Cerebellar cortex (tissue), 1 donor: Measurements from ENCODE around the gene NAP1L5.

Experiments used
- DNase-seq: peaks from one replicate; pipeline ENCODE4 v3.0.0-alpha.2; 2015; ENCODE audit warnings: low spot score

Gene NAP1L5, protein sequence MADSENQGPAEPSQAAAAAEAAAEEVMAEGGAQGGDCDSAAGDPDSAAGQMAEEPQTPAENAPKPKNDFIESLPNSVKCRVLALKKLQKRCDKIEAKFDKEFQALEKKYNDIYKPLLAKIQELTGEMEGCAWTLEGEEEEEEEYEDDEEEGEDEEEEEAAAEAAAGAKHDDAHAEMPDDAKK

GRCh38 chr4:88697588-88698329 lies at the start of gene NAP1L5:
TSS of gene NAP1L5 (minus strand) at chr4:88697829. CDS start at chr4:88697754, 75 bp downstream.
- peak; percentile 78 for DNase-seq

GRCh38 chr4:88747351-88747750 lies 49.7 kb upstream of the NAP1L5 start:
- no peak for DNase-seq

DNA sequence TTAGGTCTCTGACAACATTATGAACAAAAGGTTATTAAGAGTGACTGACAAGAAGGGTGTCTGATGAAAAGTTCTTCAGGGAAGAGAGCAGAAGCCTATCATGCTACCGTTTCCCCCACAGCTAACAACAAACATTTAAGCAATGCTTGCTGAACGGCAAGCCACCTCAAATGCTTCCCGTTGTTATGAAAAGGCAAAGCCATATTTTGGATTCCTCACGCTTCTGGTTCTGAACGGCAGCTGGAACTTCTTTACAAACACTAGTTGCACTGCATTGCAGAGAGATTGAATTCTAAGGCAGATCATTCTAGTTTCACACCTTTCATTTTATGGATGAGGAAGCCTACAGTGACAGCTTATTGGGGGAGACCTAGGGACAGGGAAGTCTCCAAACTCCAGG lies 48.6 kb upstream of the NAP1L5 start:
- no peak for DNase-seq

DNA sequence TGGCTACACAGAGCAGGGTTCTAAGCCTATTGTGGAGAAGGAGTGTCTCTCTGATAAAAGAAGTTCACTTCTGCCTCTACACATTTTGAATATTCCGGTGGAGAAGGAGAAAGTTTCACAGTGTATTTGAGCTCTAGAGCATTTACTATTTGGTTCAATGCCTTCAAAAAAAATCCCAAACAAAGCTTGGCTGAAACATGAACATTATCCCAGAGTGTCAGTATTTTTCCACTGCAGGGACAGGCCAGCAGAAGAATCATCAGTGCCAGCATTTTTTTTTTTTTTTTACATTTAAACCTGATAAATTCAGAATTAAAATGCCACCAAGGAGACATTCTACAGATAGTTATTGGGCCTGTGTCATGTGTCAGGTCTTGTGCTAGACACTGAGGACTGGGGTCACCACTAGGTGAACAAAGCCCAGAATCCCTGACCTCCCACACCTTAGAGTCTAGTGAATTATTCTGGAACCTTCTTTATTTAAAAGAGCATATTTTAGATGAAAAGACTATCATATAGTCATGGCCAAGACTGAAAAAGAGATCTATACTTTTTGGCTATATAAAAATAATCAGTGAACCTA lies 48.0 kb upstream of the NAP1L5 start:
- peak; percentile 87 for DNase-seq

- DNase-seq = no peak
Observed at GRCh38 chr4:88745175-88745574, 47.5 kb upstream of the NAP1L5 start.

GRCh38 chr4:88744609-88745008 lies 47.0 kb upstream of the NAP1L5 start:
- DNase-seq = peak; percentile 67

DNA sequence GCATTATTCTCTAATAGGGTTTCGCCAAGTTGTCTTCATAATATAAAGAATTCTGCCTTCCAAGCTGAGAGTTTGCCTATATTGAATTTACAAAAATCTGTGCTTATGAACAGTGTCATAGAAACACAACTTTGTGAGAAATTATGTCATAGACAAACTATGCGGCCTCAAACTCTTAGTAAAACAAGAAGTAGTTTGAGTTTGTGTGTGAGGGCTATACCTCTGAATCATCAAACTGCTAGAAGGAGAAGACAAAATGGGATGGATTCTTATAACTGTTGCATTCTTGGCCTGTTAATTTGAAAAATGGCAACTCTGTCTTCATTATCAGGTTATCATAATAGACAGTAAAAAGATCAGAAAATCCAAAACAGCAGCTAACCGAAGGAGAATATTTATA lies 46.1 kb upstream of the NAP1L5 start:
- DNase-seq = no peak

DNA sequence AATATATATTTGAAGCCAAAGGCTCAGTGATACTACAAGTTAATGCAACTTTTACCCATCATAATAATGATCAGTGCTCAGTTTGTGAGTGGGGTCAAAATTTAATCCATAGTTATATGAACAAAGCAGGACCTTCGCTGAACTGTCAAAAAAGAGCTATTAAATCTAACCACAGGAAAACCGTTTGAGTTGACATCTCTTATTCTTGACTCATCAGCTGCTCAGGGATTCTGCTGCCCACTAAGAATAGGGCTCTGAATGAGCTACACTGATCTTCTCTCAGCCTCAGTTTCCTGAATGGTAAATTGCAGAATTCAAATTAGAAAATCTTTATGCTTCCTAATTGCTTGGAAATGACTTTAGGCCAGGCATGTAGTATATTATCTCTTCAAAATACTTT lies 44.9 kb upstream of the NAP1L5 start:
- no peak for DNase-seq

DNA sequence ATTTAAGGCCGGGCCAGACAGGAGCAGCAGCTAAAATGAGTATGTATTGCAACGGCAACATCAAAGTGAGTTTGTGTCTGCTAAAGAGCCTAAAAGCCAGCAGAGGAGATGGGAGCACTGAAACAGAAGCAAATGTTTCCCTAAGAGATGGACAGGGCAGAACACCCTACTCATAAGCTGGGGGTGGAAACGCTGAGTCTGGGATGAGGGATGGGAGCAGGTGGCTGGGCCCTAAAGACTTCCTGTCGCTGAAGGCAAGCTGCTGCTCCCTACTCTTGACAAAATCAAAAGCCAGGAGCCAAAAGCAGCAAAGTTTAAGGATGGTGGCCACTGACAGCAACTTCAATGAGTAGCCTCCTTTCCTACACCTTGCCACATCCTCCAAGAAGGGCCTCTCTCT lies 40.6 kb upstream of the NAP1L5 start:
- peak; percentile 50 for DNase-seq

DNA sequence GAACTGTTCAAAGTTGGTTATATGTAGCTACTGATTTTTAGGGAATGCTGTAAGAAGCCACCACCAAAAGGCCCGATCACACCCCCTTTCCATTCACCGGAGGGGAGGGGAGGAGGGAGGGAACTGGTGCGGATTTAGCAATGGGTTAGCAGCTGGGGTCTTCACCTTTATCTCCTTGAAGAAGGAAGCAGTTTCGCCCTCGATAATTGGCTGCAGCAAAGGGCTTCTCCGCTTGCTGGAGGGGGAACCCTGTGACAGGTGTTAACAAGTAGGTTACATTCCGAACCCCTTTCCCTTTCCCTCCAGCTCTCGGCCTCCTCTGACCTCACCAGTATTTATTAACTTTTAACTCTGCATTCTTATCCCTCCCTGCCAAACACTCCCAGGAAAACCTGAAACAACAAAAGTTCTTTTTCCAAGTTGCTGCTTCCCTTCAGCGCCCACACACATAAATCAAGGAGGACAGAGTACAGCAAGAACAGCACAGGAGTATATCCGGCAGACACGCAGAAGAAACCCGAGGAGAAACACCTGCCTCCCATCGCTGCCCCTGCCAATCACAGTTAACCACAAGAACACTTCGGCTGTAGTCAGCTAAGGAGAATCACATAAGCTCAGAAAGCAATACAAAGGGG lies 39.8 kb upstream of the NAP1L5 start:
- peak; percentile 65 for DNase-seq

GRCh38 chr4:88736264-88736663 lies 38.6 kb upstream of the NAP1L5 start:
- no peak for DNase-seq

DNA sequence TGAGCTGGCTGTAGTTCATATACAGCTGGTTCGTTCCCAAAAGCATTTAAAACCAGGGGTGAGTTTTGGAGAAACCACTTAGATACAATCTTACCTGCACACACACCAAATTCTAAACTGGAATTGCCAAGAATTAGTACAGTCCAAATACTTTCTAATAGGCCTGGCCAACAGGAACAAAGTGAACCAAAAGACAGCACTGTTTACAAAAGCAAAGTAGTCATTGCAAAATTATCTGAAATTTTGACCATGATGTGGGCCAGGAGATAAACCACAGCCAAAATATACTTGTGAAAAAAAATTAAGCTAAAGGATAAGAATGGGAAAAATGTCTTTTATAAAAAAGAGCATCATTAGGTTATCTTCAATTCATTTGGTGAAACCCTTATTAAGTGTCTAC lies 37.9 kb upstream of the NAP1L5 start:
- no peak for DNase-seq

GRCh38 chr4:88734403-88734949 lies 36.8 kb upstream of the NAP1L5 start:
- peak; percentile 17 for DNase-seq

- DNase-seq = no peak
Observed at GRCh38 chr4:88732714-88733368, 35.2 kb upstream of the NAP1L5 start.

- peak; percentile 16 for DNase-seq
Observed at GRCh38 chr4:88731381-88731780, 33.8 kb upstream of the NAP1L5 start.

DNA sequence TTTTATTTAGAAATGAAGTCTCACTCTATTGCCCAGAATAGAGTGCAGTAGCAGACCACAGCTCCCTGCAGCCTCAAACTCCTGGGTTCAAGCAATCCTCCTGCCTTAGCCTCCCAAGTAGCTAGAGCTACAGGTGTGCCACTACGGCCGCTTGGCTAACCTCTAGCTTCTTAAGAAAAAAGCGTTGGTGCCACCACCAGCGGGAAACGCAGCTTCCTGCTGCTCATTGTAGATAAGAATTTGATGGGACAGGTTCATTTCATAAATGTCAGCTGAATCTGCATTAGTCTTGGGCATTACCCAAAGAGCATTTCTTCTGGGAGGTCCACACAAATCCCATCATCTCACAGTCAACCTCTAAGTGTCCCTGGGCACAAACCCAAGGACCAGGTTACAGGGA lies 33.2 kb upstream of the NAP1L5 start:
- peak; percentile 5 for DNase-seq

- DNase-seq = peak; percentile 48
Observed at GRCh38 chr4:88729146-88729760, 31.6 kb upstream of the NAP1L5 start.

GRCh38 chr4:88728146-88728545 lies 30.5 kb upstream of the NAP1L5 start:
- DNase-seq = peak; percentile 68

DNA sequence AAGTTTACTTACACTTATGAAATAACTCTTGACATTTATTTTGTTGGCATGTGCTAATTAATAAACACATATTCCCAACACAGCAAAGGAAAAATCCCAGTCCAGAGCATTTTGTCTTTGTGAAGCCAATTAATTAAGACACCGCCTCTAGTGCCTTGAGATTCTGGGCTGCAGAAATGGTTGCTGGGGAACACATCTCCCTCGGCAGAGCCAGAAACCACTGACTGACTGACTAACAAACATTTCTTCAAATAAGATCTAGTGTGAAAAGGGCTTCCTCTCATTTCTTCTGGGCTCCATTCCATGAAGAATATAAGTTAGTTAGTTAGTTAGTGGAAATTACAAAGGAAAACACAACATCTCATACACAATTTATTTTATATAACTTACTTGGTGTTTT lies 28.4 kb upstream of the NAP1L5 start:
- DNase-seq = peak; percentile 26

DNA sequence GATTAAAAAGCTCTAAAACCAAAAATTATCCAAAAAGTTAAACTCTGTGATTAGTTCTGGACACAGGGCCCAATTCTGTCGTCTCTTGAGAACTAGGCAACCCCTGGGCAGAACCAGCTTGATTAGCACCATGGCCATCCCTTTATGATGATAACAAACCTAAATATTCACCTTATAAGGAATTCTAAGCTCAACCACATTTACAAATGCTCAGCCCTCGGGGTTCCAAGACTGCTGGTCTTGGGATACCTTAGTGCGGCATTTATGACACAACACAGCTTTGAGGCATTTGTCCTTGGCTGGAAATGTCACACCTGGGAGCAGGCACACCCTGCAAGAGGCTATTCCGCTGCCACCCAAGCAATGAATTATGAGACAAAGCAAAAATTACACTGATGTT lies 27.5 kb upstream of the NAP1L5 start:
- DNase-seq = no peak

DNA sequence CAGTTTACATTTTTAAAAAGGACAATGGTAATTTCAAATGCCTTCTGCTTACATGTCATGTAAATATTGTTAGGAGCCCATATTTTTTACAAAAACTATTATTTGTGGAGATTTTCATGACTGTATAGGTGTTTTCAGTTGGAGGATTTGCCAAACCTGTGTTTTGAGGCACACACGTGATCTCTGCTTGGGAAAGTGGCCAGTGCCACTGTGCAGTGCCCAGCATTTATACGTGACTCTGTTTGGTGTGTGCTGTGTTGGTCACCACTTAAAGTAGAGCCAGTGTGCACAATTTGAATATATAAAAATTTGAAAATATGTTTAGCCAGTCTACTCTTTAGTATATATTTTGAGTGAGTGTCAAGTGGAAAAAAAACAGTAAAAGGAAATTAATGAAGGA lies 26.8 kb upstream of the NAP1L5 start:
- peak; percentile 57 for DNase-seq

- peak; percentile 63 for DNase-seq
Observed at GRCh38 chr4:88722828-88723227, 25.2 kb upstream of the NAP1L5 start.
